Hepatocyte (in vitro differentiated cells): ENCODE data around the gene MCM3.

Experiments
- CTCF ChIP-seq: fragments of 200-600 bp; sonication (generic); IDR thresholded peaks from 2 replicates; pipeline ENCODE4 v1.5.1; 2016; ENCODE audit warnings: antibody characterized with exemption, mild to moderate bottlenecking; ENCODE audit not compliant: poor library complexity
- EZH2 ChIP-seq: fragments of 200-600 bp; sonication (generic); IDR thresholded peaks from 2 replicates; pipeline ENCODE4 v1.6.1; 2016; ENCODE audit warnings: antibody characterized with exemption, mild to moderate bottlenecking, borderline replicate concordance
- EZH2phosphoT487 ChIP-seq: fragments of 200-600 bp; sonication (generic); IDR thresholded peaks from one replicate; pipeline ENCODE4 v1.6.1; 2018; ENCODE audit warnings: antibody characterized with exemption, mild to moderate bottlenecking, low read depth, moderate library complexity; ENCODE audit not compliant: unreplicated experiment, severe bottlenecking

- TF ChIP-seq CTCF (no peak), EZH2phosphoT487 (no peak), EZH2 (no peak)
These were observed at the start of gene MCM3 for GRCh38 chr6:52284460-52285176.
